Astrocyte (in vitro differentiated cells and primary cell): ENCODE data around the gene SARNP. TPM values are rescaled to one million over a fixed set of nuclear protein-coding genes. Genes with fewer than 3 reads are reported as not detected.

ENCODE experiments used
- DNase-seq: peaks from one replicate; pipeline ENCODE4 v3.0.0-alpha.2; 2010; ENCODE audit warnings: low read depth
- FAIRE-seq: peaks from 2 replicates; lab custom pipeline; 2011; peaks lifted over from hg19 to GRCh38; lab: Jason Lieb, UNC
- H2AFZ ChIP-seq: 2 replicates; pipeline ENCODE4 v1.6.0; 2012; ENCODE audit warnings: low read depth, low read length, inconsistent platforms
- H3K27ac ChIP-seq: 2 replicates; pipeline ENCODE4 v1.5.1; 2011; ENCODE audit warnings: low read depth, low read length, inconsistent platforms
- H3K27me3 ChIP-seq: 2 replicates; pipeline ENCODE4 v1.6.0; 2011; ENCODE audit warnings: low read length, inconsistent platforms; ENCODE audit not compliant: insufficient read depth
- H3K36me3 ChIP-seq: 2 replicates; pipeline ENCODE4 v1.5.1; 2011; ENCODE audit warnings: low read length, inconsistent platforms; ENCODE audit not compliant: insufficient read depth
- H3K4me1 ChIP-seq: 2 replicates; pipeline ENCODE4 v1.5.1; 2011; ENCODE audit warnings: low read length, inconsistent platforms; ENCODE audit not compliant: insufficient read depth
- H3K4me2 ChIP-seq: 2 replicates; pipeline ENCODE4 v1.6.0; 2012; ENCODE audit warnings: low read length, inconsistent platforms
- H3K4me3 ChIP-seq: 2 replicates; pipeline ENCODE4 v1.5.1; 2011; ENCODE audit warnings: low read depth, mild to moderate bottlenecking, low read length, inconsistent platforms; ENCODE audit not compliant: insufficient read depth
- H3K79me2 ChIP-seq: 2 replicates; pipeline ENCODE4 v1.6.0; 2012; ENCODE audit warnings: mild to moderate bottlenecking, low read length, inconsistent platforms; ENCODE audit not compliant: insufficient read depth
- H3K9ac ChIP-seq: 2 replicates; pipeline ENCODE4 v1.6.0; 2012; ENCODE audit warnings: mild to moderate bottlenecking, low read length, inconsistent platforms
- H3K9me3 ChIP-seq: 2 replicates; pipeline ENCODE4 v1.5.1; 2012; ENCODE audit warnings: low read depth, mild to moderate bottlenecking, low read length, inconsistent platforms; ENCODE audit not compliant: insufficient read depth
- H4K20me1 ChIP-seq: 2 replicates; pipeline ENCODE4 v1.6.0; 2012; ENCODE audit warnings: low read length, inconsistent platforms; ENCODE audit not compliant: insufficient read depth
- H3K27ac Mint-ChIP-seq: one replicate; pipeline ENCODE4 v1.8.0; 2021; ENCODE audit warnings: mild to moderate bottlenecking, mixed read lengths; ENCODE audit not compliant: unreplicated experiment
- H3K27me3 Mint-ChIP-seq: one replicate; pipeline ENCODE4 v1.8.0; 2021; ENCODE audit warnings: low read depth, mixed read lengths; ENCODE audit not compliant: unreplicated experiment
- H3K36me3 Mint-ChIP-seq: one replicate; pipeline ENCODE4 v1.8.0; 2021; ENCODE audit warnings: low read depth, mixed read lengths; ENCODE audit not compliant: unreplicated experiment
- H3K4me1 Mint-ChIP-seq: one replicate; pipeline ENCODE4 v1.8.0; 2021; ENCODE audit warnings: low read depth, mixed read lengths; ENCODE audit not compliant: unreplicated experiment
- H3K4me3 Mint-ChIP-seq: one replicate; pipeline ENCODE4 v1.8.0; 2021; ENCODE audit warnings: mild to moderate bottlenecking, moderate library complexity, mixed read lengths; ENCODE audit not compliant: unreplicated experiment
- H3K9me3 Mint-ChIP-seq: one replicate; pipeline ENCODE4 v1.8.0; 2021; ENCODE audit warnings: mild to moderate bottlenecking, mixed read lengths; ENCODE audit not compliant: unreplicated experiment
- EZH2 ChIP-seq: IDR thresholded peaks from 2 replicates; pipeline ENCODE4 v1.6.1; 2012; ENCODE audit warnings: mild to moderate bottlenecking, low read length, inconsistent platforms; ENCODE audit not compliant: insufficient read depth
- total RNA-seq: library from RNA; stranded (reverse); gene quantifications from 2 replicates; pipeline ENCODE4 v1.2.1, GENCODE V29; 2021
- TF ChIP-seq, protein P1 (sequence below): IDR thresholded peaks from 2 replicates; pipeline ENCODE4 v1.5.1; 2011; ENCODE audit warnings: low read depth, mild to moderate bottlenecking, inconsistent platforms, low read length, moderate library complexity; ENCODE audit not compliant: insufficient read depth

The SARNP gene
- total RNA-seq, 1 donor from 2014 or later = 105 TPM

DNA sequence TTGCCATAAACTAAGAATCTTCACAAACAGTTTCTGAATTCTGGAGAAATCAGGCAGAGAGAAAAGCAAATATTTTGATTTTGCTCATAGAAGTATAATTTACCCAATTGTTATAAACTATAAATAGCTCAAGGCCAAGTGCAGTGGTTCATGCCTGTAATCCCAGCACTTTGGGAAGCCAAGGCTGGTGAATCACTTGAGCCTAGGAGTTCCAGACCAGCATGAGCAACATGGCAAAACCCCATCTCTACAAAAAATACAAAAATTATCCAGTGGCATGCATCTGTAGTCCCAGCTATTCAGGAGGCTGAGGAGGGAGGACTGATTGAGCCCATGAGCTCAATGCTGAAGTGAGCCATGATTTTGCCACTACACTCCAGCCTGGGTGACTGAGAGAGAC is 44.8 kb upstream of the SARNP start:
- no peak overlapping the region for H3K9ac ChIP-seq
- no peaks in the 10 kb centered on the region for H3K79me2 ChIP-seq
- no peak overlapping the region for H3K4me3 ChIP-seq
- H3K4me3 Mint-ChIP-seq = no peak overlapping the region
- no peaks in the 10 kb centered on the region for H3K27me3 ChIP-seq
- TF ChIP-seq EZH2 = no peak
- TF ChIP-seq, protein P1, sequence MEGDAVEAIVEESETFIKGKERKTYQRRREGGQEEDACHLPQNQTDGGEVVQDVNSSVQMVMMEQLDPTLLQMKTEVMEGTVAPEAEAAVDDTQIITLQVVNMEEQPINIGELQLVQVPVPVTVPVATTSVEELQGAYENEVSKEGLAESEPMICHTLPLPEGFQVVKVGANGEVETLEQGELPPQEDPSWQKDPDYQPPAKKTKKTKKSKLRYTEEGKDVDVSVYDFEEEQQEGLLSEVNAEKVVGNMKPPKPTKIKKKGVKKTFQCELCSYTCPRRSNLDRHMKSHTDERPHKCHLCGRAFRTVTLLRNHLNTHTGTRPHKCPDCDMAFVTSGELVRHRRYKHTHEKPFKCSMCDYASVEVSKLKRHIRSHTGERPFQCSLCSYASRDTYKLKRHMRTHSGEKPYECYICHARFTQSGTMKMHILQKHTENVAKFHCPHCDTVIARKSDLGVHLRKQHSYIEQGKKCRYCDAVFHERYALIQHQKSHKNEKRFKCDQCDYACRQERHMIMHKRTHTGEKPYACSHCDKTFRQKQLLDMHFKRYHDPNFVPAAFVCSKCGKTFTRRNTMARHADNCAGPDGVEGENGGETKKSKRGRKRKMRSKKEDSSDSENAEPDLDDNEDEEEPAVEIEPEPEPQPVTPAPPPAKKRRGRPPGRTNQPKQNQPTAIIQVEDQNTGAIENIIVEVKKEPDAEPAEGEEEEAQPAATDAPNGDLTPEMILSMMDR = no peak
- no peak overlapping the region for H2AFZ ChIP-seq
- FAIRE-seq (no peak), DNase-seq (no peak)
- no peaks in the 10 kb centered on the region for H3K9me3 ChIP-seq
- H3K9me3 Mint-ChIP-seq = peaks cover 6% of the 10 kb centered on the region
- no peaks in the 10 kb centered on the region for H4K20me1 ChIP-seq
- H3K27me3 Mint-ChIP-seq = no peaks in the 10 kb centered on the region
- H3K4me1 Mint-ChIP-seq = no peaks in the 10 kb centered on the region
- H3K27ac ChIP-seq = no peak overlapping the region
- no peak overlapping the region for H3K4me2 ChIP-seq
- H3K27ac Mint-ChIP-seq = no peak overlapping the region
- no peaks in the 10 kb centered on the region for H3K36me3 ChIP-seq
- no peaks in the 10 kb centered on the region for H3K4me1 ChIP-seq
- H3K36me3 Mint-ChIP-seq = no peaks in the 10 kb centered on the region

DNA sequence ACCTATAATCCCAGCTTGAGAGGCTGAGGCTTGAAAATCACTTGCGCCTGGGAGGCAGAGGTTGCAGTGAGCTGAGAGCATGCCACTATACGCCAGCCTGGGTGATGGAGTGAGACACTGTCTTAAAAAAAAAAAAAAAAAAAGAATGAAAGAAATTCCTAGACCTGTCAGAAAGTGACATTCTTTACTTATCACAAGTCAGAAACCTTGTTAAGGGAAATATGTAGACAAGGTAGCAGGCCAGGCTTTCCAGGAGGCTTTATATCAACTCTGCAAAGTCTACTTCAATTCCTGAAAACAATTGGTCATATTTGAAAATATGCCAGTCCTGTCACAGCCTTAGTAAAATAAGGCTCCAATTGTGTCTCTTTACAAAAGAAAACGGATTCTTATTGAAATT is 44.3 kb upstream of the SARNP start:
- H3K27ac ChIP-seq = no peak overlapping the region
- H3K9ac ChIP-seq = no peak overlapping the region
- Mint-ChIP-seq H3K4me1 (no peaks in the 10 kb centered on the region), H3K9me3 (peaks cover 6% of the 10 kb centered on the region), H3K27me3 (no peaks in the 10 kb centered on the region), H3K4me3 (no peak overlapping the region), H3K27ac (no peak overlapping the region), H3K36me3 (no peaks in the 10 kb centered on the region)
- DNase-seq (no peak), FAIRE-seq (no peak)
- H3K4me2 ChIP-seq = no peak overlapping the region
- no peaks in the 10 kb centered on the region for H3K27me3 ChIP-seq
- H3K79me2 ChIP-seq = no peaks in the 10 kb centered on the region
- H2AFZ ChIP-seq = no peak overlapping the region
- no peaks in the 10 kb centered on the region for H3K9me3 ChIP-seq
- TF ChIP-seq, protein P1 = no peak
- no peak for TF ChIP-seq EZH2
- no peak overlapping the region for H3K4me3 ChIP-seq
- H3K4me1 ChIP-seq = no peaks in the 10 kb centered on the region
- H4K20me1 ChIP-seq = no peaks in the 10 kb centered on the region
- H3K36me3 ChIP-seq = no peaks in the 10 kb centered on the region

DNA sequence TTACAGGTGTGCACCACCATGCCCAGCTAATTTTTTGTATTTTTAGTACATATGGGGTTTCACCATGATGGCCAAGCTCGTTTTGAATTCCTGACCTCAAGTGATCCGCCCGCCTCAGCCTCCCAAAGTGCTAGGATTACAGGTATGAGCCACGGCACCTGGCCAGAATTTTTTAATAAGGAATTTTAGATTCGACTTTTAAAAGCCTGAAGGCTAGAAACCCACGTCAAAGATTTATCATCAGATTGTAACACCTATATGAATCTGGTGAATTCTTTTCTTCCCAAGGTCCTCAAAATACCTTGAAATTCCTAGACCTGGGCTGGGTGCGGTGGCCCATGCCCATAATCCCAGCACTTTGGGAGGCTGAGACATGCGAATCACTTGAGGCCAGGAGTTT is 43.9 kb upstream of the SARNP start:
- Histone ChIP-seq H3K36me3 (no peaks in the 10 kb centered on the region), H3K9me3 (no peaks in the 10 kb centered on the region), H3K79me2 (no peaks in the 10 kb centered on the region), H3K4me3 (no peak overlapping the region), H3K9ac (no peak overlapping the region), H3K4me1 (no peaks in the 10 kb centered on the region), H3K27ac (no peak overlapping the region), H2AFZ (no peak overlapping the region), H3K27me3 (no peaks in the 10 kb centered on the region), H3K4me2 (no peak overlapping the region), H4K20me1 (no peaks in the 10 kb centered on the region)
- no peaks in the 10 kb centered on the region for H3K4me1 Mint-ChIP-seq
- TF ChIP-seq EZH2 = no peak
- TF ChIP-seq, protein P1 = no peak
- no peak overlapping the region for H3K27ac Mint-ChIP-seq
- DNase-seq = no peak
- no peak overlapping the region for H3K4me3 Mint-ChIP-seq
- no peak for FAIRE-seq
- H3K9me3 Mint-ChIP-seq = peaks cover 6% of the 10 kb centered on the region
- no peaks in the 10 kb centered on the region for H3K36me3 Mint-ChIP-seq
- H3K27me3 Mint-ChIP-seq = no peaks in the 10 kb centered on the region
